ENCODE results near the gene BANF2. TPM values are rescaled to one million over a fixed set of nuclear protein-coding genes. Genes with fewer than 3 reads are reported as not detected.

Gene BANF2
- total RNA-seq, 1 donor from 2014 or later, result not detected

DNA sequence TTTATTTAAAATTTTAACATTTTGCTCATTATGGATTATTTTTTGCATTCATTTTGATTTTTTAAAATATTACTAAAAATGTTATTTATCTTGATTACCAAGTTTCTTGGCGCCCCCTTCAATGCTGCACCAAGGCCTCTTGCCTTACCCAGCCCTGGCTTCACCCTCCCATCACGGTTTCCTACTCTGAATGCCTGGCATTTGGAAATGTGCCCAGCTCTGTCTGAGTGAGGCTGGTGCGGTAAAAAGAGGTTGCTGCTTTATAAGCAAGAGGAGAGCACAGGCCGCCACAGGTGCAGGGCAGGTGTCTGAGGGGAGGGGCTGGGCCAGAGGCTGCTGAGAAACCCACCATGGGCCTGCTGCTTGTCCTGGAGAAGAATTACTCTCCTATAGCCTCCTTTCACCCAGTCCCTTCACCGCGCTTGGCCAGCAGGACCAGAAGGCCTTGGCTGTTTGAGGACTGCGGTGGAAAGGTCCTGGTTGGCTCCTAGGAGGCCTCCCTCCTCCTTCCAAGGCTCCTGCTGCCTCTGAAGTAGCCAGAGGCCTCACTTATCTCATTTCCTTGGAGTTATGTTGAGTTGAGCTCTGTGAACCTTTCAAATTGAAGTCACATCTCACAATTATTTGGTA lies 62.6 kb downstream of the BANF2 start:
- Mint-ChIP-seq H3K4me3 (ENCODE audit: unreplicated experiment) (no peak overlapping the region), H3K27ac (ENCODE audit: unreplicated experiment) (no peak overlapping the region), H3K36me3 (ENCODE audit: low read depth) (peaks cover 7% of the 10 kb centered on the region), H3K27me3 (ENCODE audit: low read depth) (no peaks in the 10 kb centered on the region), H3K9me3 (ENCODE audit: low read depth) (peaks cover 10% of the 10 kb centered on the region), H3K4me1 (ENCODE audit: low read depth) (peaks cover 10% of the 10 kb centered on the region)
- DNase-seq (ENCODE audit: low spot score), result no peak
- TF ChIP-seq, protein P1, sequence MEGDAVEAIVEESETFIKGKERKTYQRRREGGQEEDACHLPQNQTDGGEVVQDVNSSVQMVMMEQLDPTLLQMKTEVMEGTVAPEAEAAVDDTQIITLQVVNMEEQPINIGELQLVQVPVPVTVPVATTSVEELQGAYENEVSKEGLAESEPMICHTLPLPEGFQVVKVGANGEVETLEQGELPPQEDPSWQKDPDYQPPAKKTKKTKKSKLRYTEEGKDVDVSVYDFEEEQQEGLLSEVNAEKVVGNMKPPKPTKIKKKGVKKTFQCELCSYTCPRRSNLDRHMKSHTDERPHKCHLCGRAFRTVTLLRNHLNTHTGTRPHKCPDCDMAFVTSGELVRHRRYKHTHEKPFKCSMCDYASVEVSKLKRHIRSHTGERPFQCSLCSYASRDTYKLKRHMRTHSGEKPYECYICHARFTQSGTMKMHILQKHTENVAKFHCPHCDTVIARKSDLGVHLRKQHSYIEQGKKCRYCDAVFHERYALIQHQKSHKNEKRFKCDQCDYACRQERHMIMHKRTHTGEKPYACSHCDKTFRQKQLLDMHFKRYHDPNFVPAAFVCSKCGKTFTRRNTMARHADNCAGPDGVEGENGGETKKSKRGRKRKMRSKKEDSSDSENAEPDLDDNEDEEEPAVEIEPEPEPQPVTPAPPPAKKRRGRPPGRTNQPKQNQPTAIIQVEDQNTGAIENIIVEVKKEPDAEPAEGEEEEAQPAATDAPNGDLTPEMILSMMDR (IDR thresholded peaks at IDR 0.05), result no peak

DNA sequence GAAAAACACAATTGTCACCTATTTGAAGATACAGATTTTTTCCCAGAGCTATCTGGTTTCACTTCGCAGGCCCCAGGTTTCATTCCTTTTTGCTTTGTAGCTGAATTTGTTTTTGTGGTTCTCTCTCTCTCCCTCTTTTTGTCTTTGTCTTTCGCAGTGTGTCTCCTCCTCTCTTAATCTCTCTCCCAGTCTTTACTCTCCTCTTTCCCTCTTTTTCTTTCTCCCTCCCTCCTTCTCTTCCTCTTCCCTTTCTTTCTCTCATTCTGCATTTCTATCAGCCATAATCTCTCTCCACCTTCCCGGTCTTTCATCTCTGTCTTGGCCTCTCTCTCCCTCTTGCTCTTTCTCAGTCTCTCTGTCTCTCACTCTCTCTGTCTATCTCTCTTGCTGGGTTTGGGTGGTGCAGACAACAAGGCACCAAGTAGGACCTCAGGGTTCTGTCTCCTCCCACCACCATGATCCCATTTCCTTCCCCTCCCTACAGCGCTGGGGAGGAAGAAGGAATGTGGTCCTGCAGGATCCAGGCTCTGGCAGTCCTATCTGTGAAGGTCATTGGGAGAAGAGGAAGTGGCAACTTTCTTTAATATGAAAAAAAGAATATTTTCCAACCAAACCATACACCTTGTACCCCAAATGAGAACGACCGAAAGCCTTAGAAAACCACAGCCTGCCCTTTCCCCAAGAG lies 63.2 kb downstream of the BANF2 start:
- H3K27ac Mint-ChIP-seq (ENCODE audit: unreplicated experiment), result no peak overlapping the region
- peaks cover 6% of the 10 kb centered on the region for H3K36me3 Mint-ChIP-seq (ENCODE audit: low read depth)
- H3K27me3 Mint-ChIP-seq (ENCODE audit: low read depth), result no peaks in the 10 kb centered on the region
- H3K4me1 Mint-ChIP-seq (ENCODE audit: low read depth), result peaks cover 10% of the 10 kb centered on the region
- TF ChIP-seq, protein P1 (IDR thresholded peaks at IDR 0.05), result no peak
- H3K4me3 Mint-ChIP-seq (ENCODE audit: unreplicated experiment), result no peak overlapping the region
- H3K9me3 Mint-ChIP-seq (ENCODE audit: low read depth), result peaks cover 7% of the 10 kb centered on the region
- no peak for DNase-seq (ENCODE audit: low spot score)

DNA sequence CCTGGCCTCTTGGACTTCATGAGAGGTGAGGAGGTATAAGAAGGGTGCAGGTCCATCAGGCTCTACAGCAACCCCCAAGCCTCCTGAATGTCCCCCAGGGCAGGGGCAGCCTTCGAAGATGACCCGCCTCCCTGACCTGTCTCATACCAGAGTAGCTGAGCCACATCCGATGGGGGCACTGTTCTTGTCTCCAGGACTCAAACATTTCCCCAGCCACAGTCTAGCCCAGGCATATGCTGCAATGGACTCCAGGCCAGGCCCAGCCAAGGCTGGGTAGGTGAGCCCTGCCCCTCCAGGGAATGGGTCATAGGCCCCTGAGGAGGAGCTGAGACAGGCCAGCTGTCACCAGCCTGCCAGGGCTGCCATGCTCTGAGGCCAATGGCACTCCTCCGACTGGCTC lies 65.3 kb downstream of the BANF2 start:
- no peak overlapping the region for H3K4me3 Mint-ChIP-seq (ENCODE audit: unreplicated experiment)
- H3K27ac Mint-ChIP-seq (ENCODE audit: unreplicated experiment), result no peak overlapping the region
- TF ChIP-seq, protein P1 (IDR thresholded peaks at IDR 0.05), result no peak
- no peaks in the 10 kb centered on the region for H3K9me3 Mint-ChIP-seq (ENCODE audit: low read depth)
- H3K4me1 Mint-ChIP-seq (ENCODE audit: low read depth), result peaks cover 6% of the 10 kb centered on the region
- no peaks in the 10 kb centered on the region for H3K27me3 Mint-ChIP-seq (ENCODE audit: low read depth)
- DNase-seq (ENCODE audit: low spot score), result no peak
- no peaks in the 10 kb centered on the region for H3K36me3 Mint-ChIP-seq (ENCODE audit: low read depth)

DNA sequence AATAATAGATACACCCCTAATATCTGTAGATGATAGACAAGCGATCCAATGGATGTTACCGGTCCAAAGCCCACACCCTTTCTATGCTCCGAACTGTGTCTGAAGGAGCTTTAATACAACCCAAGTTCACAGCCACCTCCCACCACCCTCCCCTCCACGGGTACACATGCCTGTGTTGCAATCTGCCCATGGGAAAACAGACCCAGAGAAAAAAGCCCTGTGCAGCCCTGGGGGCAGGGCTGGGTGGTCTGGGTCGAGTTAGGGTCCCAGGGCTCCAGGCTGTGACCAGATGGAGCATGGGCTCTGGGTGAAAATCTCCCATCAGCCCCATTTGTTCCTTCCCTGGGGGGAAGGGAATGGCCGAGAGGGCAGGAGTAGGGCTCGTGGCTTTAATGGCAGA lies 65.8 kb downstream of the BANF2 start:
- H3K4me1 Mint-ChIP-seq (ENCODE audit: low read depth), result peaks cover 6% of the 10 kb centered on the region
- no peaks in the 10 kb centered on the region for H3K36me3 Mint-ChIP-seq (ENCODE audit: low read depth)
- no peaks in the 10 kb centered on the region for H3K27me3 Mint-ChIP-seq (ENCODE audit: low read depth)
- no peak overlapping the region for H3K27ac Mint-ChIP-seq (ENCODE audit: unreplicated experiment)
- no peak for DNase-seq (ENCODE audit: low spot score)
- H3K9me3 Mint-ChIP-seq (ENCODE audit: low read depth), result no peaks in the 10 kb centered on the region
- no peak overlapping the region for H3K4me3 Mint-ChIP-seq (ENCODE audit: unreplicated experiment)
- TF ChIP-seq, protein P1 (IDR thresholded peaks at IDR 0.05), result no peak

DNA sequence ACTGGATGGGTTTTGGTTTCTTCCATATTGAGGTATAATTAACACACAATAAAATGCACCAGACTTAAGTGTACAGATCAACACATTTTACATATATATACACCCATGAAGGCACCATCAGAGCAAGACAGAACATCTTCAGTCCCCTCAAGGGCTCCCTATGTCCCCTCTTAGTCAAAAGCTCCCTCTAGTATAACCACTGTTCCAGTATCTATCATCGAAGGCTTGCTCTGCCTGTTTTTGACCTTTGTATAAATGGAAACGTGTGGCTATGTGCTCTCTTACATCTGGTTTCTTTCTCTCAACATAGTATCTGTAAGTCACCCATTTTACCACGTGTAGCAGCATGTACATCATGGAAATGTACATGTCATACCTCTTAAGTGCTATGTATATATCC lies 66.5 kb downstream of the BANF2 start:
- DNase-seq (ENCODE audit: low spot score), result no peak
- H3K36me3 Mint-ChIP-seq (ENCODE audit: low read depth), result no peaks in the 10 kb centered on the region
- H3K4me3 Mint-ChIP-seq (ENCODE audit: unreplicated experiment), result no peak overlapping the region
- TF ChIP-seq, protein P1 (IDR thresholded peaks at IDR 0.05), result no peak
- H3K4me1 Mint-ChIP-seq (ENCODE audit: low read depth), result peaks cover 9% of the 10 kb centered on the region
- no peaks in the 10 kb centered on the region for H3K27me3 Mint-ChIP-seq (ENCODE audit: low read depth)
- no peak overlapping the region for H3K27ac Mint-ChIP-seq (ENCODE audit: unreplicated experiment)
- no peaks in the 10 kb centered on the region for H3K9me3 Mint-ChIP-seq (ENCODE audit: low read depth)
